SJCRH30 (cell line): ENCODE results near the gene POR. TPM values are rescaled to one million over a fixed set of nuclear protein-coding genes. Genes with fewer than 3 reads are reported as not detected.

Experiments
- DNase-seq, 2 experiments: peaks; one replicate each; pipeline ENCODE4 v3.0.0-alpha.2; 2015 to 2020
- H3K27ac ChIP-seq: fragments of 250-450 bp; sonication (Bioruptor Pico); 2 replicates; pipeline ENCODE4 v1.5.1; 2020; ENCODE audit warnings: mild to moderate bottlenecking, moderate library complexity
- H3K27me3 ChIP-seq: fragments of 250-450 bp; sonication (Bioruptor Pico); 2 replicates; pipeline ENCODE4 v1.5.1; 2020; ENCODE audit warnings: mild to moderate bottlenecking, moderate library complexity
- H3K36me3 ChIP-seq: fragments of 250-450 bp; sonication (Bioruptor Pico); 2 replicates; pipeline ENCODE4 v1.5.1; 2020; ENCODE audit warnings: mild to moderate bottlenecking, moderate library complexity
- H3K4me1 ChIP-seq: fragments of 250-450 bp; sonication (Bioruptor Pico); 2 replicates; pipeline ENCODE4 v1.5.1; 2020; ENCODE audit warnings: mild to moderate bottlenecking, moderate library complexity
- H3K4me3 ChIP-seq: fragments of 250-450 bp; sonication (Bioruptor Pico); 2 replicates; pipeline ENCODE4 v1.5.1; 2020; ENCODE audit warnings: mild to moderate bottlenecking, moderate library complexity
- H3K9me3 ChIP-seq: fragments of 250-450 bp; sonication (Bioruptor Pico); replicated peaks from 2 replicates; pipeline ENCODE4 v1.5.1; 2020; ENCODE audit warnings: mild to moderate bottlenecking, moderate library complexity
- total RNA-seq: library from RNA; depleted of rRNA; stranded (reverse); fragments of >200 nt; shearing (Covaris generic); gene quantifications from 2 replicates; pipeline ENCODE4 v1.2.3, GENCODE V29; 2014

POR gene
- total RNA-seq, 1 experiment from 2014 or later: 109 TPM

GRCh38 chr7:75916685-75917634 lies 2.0 kb downstream of the POR start:
- no peak overlapping the region for H3K27ac ChIP-seq
- no peak for DNase-seq
- H3K4me1 ChIP-seq: peaks cover 4% of the 10 kb centered on the region; the same call in 1 of the 2 replicates
- no peaks in the 10 kb centered on the region for H3K27me3 ChIP-seq
- H3K4me3 ChIP-seq: no peak overlapping the region
- H3K36me3 ChIP-seq: 0 out of 2 replicates have a peak, but pooled peaks cover 5% of the 10 kb centered on the region
- H3K9me3 ChIP-seq: no peaks in the 10 kb centered on the region

GRCh38 chr7:75920431-75921161 lies 5.6 kb downstream of the POR start:
- H3K27ac ChIP-seq: no peak overlapping the region
- H3K27me3 ChIP-seq: no peaks in the 10 kb centered on the region
- H3K4me3 ChIP-seq: no peak overlapping the region
- no peaks in the 10 kb centered on the region for H3K9me3 ChIP-seq
- DNase-seq: no peak
- peaks cover 4% of the 10 kb centered on the region; the same call in 1 of the 2 replicates for H3K4me1 ChIP-seq
- H3K36me3 ChIP-seq: peaks cover 9% of the 10 kb centered on the region; the same call in 1 of the 2 replicates

DNA sequence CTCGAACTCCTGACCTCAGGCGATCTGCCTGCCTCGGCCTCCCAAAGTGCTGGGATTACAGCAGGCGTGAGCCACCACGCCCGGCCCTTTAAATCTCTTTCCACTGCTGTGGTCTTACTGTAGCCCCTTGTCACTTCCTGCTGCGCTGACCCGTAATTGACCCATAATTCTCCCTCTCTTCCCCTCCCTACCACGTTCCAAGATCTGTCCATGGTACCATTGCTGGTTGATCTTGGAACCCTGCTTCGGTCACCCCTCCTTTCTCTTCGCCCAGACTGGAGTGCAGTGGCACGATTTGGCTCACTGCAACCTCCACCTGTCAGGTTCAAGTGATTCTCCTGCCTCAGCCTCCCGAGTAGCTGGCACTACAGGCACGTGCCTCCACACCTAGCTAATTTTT lies 6.5 kb downstream of the POR start:
- DNase-seq: no peak

GRCh38 chr7:75922966-75923603 lies 8.1 kb downstream of the POR start:
- Histone ChIP-seq H3K27ac (no peak overlapping the region), H3K4me1 (no peaks in the 10 kb centered on the region), H3K36me3 (peaks cover 9% of the 10 kb centered on the region; the same call in 1 of the 2 replicates), H3K4me3 (no peak overlapping the region), H3K27me3 (no peaks in the 10 kb centered on the region), H3K9me3 (no peaks in the 10 kb centered on the region)
- no peak for DNase-seq

More for the DNA sequence above, 6.5 kb downstream of the POR start:
- Histone ChIP-seq H3K36me3 (peaks cover 9% of the 10 kb centered on the region; the same call in 1 of the 2 replicates), H3K27ac (no peak overlapping the region), H3K27me3 (no peaks in the 10 kb centered on the region), H3K4me1 (no peaks in the 10 kb centered on the region), H3K9me3 (no peaks in the 10 kb centered on the region), H3K4me3 (no peak overlapping the region)

DNA sequence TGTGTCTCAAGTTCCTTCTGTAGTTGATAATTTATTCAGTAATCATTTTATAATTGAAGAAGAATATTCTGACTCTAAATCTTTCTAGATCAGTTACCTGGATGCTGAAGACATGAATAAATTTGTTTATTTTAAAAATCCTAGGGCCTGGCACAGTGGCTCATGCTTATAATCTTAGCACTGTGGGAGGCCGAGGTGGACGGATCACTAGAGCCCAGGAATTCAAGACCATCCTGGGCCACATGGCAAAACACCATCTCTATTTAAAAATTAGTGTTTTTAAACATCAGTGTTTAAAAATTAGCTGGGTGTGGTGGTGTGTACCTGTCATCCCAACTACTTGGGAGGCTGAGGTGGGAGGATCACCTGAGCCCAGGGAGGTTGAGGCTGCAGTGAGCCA lies 9.3 kb downstream of the POR start:
- H3K4me3 ChIP-seq: no peak overlapping the region
- no peaks in the 10 kb centered on the region for H3K9me3 ChIP-seq
- DNase-seq: no peak
- H3K4me1 ChIP-seq: no peaks in the 10 kb centered on the region
- peaks cover 12% of the 10 kb centered on the region; the same call in 1 of the 2 replicates for H3K36me3 ChIP-seq
- H3K27me3 ChIP-seq: no peaks in the 10 kb centered on the region
- H3K27ac ChIP-seq: no peak overlapping the region

- Histone ChIP-seq H3K4me1 (no peaks in the 10 kb centered on the region), H3K27ac (no peak overlapping the region), H3K4me3 (no peak overlapping the region), H3K27me3 (no peaks in the 10 kb centered on the region), H3K9me3 (peaks cover 2% of the 10 kb centered on the region; the same call in 1 of the 2 replicates), H3K36me3 (peaks cover 12% of the 10 kb centered on the region; the same call in 1 of the 2 replicates)
- no peak for DNase-seq
Measured at GRCh38 chr7:75924889-75925288, 9.9 kb downstream of the POR start.

GRCh38 chr7:75925717-75926435 lies 10.9 kb downstream of the POR start:
- DNase-seq: no peak

GRCh38 chr7:75928568-75928914 lies 13.6 kb downstream of the POR start:
- DNase-seq: no peak
- Histone ChIP-seq H3K27me3 (no peaks in the 10 kb centered on the region), H3K4me3 (no peak overlapping the region), H3K27ac (no peak overlapping the region), H3K36me3 (peaks cover 8% of the 10 kb centered on the region; the same call in 1 of the 2 replicates), H3K9me3 (peaks cover 5% of the 10 kb centered on the region), H3K4me1 (peaks cover 10% of the 10 kb centered on the region)

More at GRCh38 chr7:75925717-75926435, 10.9 kb downstream of the POR start:
- peaks cover 5% of the 10 kb centered on the region; the same call in 1 of the 2 replicates for H3K9me3 ChIP-seq
- H3K4me1 ChIP-seq: no peaks in the 10 kb centered on the region; the same call in 1 of the 2 replicates
- H3K27me3 ChIP-seq: no peaks in the 10 kb centered on the region
- H3K36me3 ChIP-seq: peaks cover 11% of the 10 kb centered on the region; the same call in 1 of the 2 replicates
- no peak overlapping the region for H3K4me3 ChIP-seq
- no peak overlapping the region for H3K27ac ChIP-seq

DNA sequence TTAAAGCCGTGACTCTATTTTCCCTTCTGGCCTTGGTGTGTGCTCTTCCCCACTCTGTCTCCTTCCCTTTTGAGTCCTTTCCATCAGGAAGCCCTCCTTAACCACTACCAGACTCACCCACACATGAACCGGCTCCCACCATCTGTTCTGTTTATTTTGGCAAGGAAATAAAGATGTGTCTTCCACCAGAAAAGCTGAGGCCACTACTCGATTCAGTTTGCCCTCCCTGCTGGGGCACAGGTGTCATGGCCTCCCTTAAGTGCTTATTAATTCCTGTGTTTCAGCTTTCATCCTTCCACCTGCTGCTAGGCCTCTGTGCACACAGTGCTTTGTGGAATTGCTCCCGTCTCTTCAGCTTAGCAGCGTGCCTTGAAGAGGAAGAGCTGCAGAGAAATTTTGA lies 16.7 kb downstream of the POR start:
- Histone ChIP-seq H3K4me1 (peaks cover 17% of the 10 kb centered on the region), H3K27ac (no peak overlapping the region), H3K9me3 (peaks cover 5% of the 10 kb centered on the region), H3K36me3 (0 out of 2 replicates have a peak, but pooled peaks cover 5% of the 10 kb centered on the region), H3K4me3 (no peak overlapping the region), H3K27me3 (no peaks in the 10 kb centered on the region)
- peak; percentile 85 to 94 for DNase-seq

GRCh38 chr7:75937958-75938786 lies 23.2 kb downstream of the POR start:
- Histone ChIP-seq H3K4me3 (no peak overlapping the region), H3K27me3 (no peaks in the 10 kb centered on the region), H3K27ac (peak overlapping the region; percentile 46), H3K9me3 (no peaks in the 10 kb centered on the region; the same call in 1 of the 2 replicates), H3K36me3 (peaks cover 2% of the 10 kb centered on the region; the same call in 1 of the 2 replicates), H3K4me1 (peaks cover 16% of the 10 kb centered on the region)
- peak; percentile 76 to 77 for DNase-seq

- Histone ChIP-seq H3K36me3 (peaks cover 3% of the 10 kb centered on the region; the same call in 1 of the 2 replicates), H3K4me1 (peaks cover 16% of the 10 kb centered on the region), H3K27me3 (no peaks in the 10 kb centered on the region), H3K9me3 (no peaks in the 10 kb centered on the region; the same call in 1 of the 2 replicates), H3K4me3 (no peak overlapping the region), H3K27ac (no peak overlapping the region)
- DNase-seq: no peak
Measured at GRCh38 chr7:75938921-75939320, 24.0 kb downstream of the POR start.

GRCh38 chr7:75943864-75944263 lies 28.9 kb downstream of the POR start:
- DNase-seq: no peak
- Histone ChIP-seq H3K4me3 (no peak overlapping the region), H3K4me1 (no peaks in the 10 kb centered on the region), H3K27me3 (no peaks in the 10 kb centered on the region), H3K36me3 (peaks cover 9% of the 10 kb centered on the region; the same call in 1 of the 2 replicates), H3K9me3 (no peaks in the 10 kb centered on the region), H3K27ac (no peak overlapping the region)

DNA sequence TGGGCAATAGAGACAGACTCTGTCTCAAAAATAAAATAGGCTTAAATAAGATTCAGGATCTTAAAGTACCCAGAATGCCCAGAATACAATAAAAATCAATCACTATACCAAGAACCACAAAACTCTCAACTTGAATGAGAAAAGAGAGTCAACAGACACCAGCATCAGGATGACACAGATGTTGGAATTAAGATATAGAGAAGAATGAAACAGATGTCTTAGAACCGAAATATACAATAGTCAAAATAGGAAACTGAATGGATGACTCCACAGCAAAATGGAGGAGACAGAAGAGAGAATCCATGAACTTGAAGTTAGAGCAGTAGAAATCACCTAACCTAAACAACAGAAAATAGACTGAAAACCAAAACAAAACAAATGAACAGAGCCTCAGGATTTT lies 29.6 kb downstream of the POR start:
- Histone ChIP-seq H3K4me3 (no peak overlapping the region), H3K9me3 (no peaks in the 10 kb centered on the region), H3K27ac (no peak overlapping the region), H3K36me3 (peaks cover 9% of the 10 kb centered on the region; the same call in 1 of the 2 replicates), H3K4me1 (no peaks in the 10 kb centered on the region), H3K27me3 (no peaks in the 10 kb centered on the region)
- DNase-seq: no peak
